Mesenchymal stem cell (in vitro differentiated cells and primary cell): ENCODE results near the gene BCO1.

Experiments used
- DNase-seq: peaks from one replicate; pipeline ENCODE4 v3.0.0-alpha.2; 2013
- H2AFZ ChIP-seq: one replicate; pipeline ENCODE4 v1.6.1; 2013; ENCODE audit warnings: low read depth, mild to moderate bottlenecking, control low read depth, inconsistent platforms, low read length, moderate library complexity
- H2AK5ac ChIP-seq: 2 replicates; pipeline ENCODE4 v1.6.1; 2013; ENCODE audit warnings: low read length, moderate library complexity, mild to moderate bottlenecking, inconsistent platforms; ENCODE audit not compliant: severe bottlenecking
- H2BK120ac ChIP-seq: one replicate; pipeline ENCODE4 v1.6.1; 2013; ENCODE audit warnings: low read depth, mild to moderate bottlenecking, inconsistent platforms, low read length, moderate library complexity
- H2BK12ac ChIP-seq, 2 experiments: one replicate each; pipeline ENCODE4 v1.6.1; 2013; ENCODE audit warnings: inconsistent platforms in 2 of 2, low read length in 2 of 2, mild to moderate bottlenecking in 2 of 2, moderate library complexity in 2 of 2, control low read depth in 1 of 2
- H2BK15ac ChIP-seq: one replicate; pipeline ENCODE4 v1.6.1; 2013; ENCODE audit warnings: mild to moderate bottlenecking, low read depth, inconsistent platforms; ENCODE audit not compliant: poor library complexity, severe bottlenecking
- H2BK5ac ChIP-seq: 2 replicates; pipeline ENCODE4 v1.6.1; 2013; ENCODE audit warnings: low read depth, mild to moderate bottlenecking, low read length, control low read depth, inconsistent platforms; ENCODE audit not compliant: poor library complexity, severe bottlenecking
- H3K14ac ChIP-seq, 2 experiments: one replicate each; pipeline ENCODE4 v1.6.1; 2013; ENCODE audit warnings: inconsistent platforms in 2 of 2, low read length in 2 of 2, control low read depth in 1 of 2, mild to moderate bottlenecking in 1 of 2, moderate library complexity in 1 of 2
- H3K18ac ChIP-seq, 2 experiments: one replicate each; pipeline ENCODE4 v1.6.1; 2013; ENCODE audit warnings: inconsistent platforms in 2 of 2, low read length in 2 of 2, control low read depth in 1 of 2, low read depth in 1 of 2, mild to moderate bottlenecking in 1 of 2
- H3K23ac ChIP-seq, 2 experiments: one replicate each; pipeline ENCODE4 v1.6.1; 2013; ENCODE audit warnings: inconsistent platforms in 2 of 2, low read length in 2 of 2, mild to moderate bottlenecking in 2 of 2, moderate library complexity in 2 of 2, control low read depth in 1 of 2
- H3K27ac ChIP-seq: 2 replicates; pipeline ENCODE4 v1.5.1; 2013; ENCODE audit warnings: mild to moderate bottlenecking, moderate library complexity, low read length, control low read depth, inconsistent platforms; ENCODE audit not compliant: poor library complexity, severe bottlenecking
- H3K27me3 ChIP-seq, 2 experiments: 2 replicates each; pipeline versions ENCODE4 v1.6.1 to v1.7.0; 2013; ENCODE audit warnings: low read length in 2 of 2, mild to moderate bottlenecking in 2 of 2, moderate library complexity in 2 of 2, control low read depth in 1 of 2, inconsistent platforms in 1 of 2; ENCODE audit not compliant: control insufficient read depth in 1 of 2, insufficient read depth in 1 of 2
- H3K36me3 ChIP-seq, 2 experiments: 2 replicates each; pipeline versions ENCODE4 v1.6.1 to v1.7.0; 2013; ENCODE audit warnings: low read length in 2 of 2, control low read depth in 1 of 2, inconsistent platforms in 1 of 2, low read depth in 1 of 2, mild to moderate bottlenecking in 1 of 2; ENCODE audit not compliant: insufficient read depth in 2 of 2, control insufficient read depth in 1 of 2
- H3K4ac ChIP-seq, 2 experiments: one replicate each; pipeline ENCODE4 v1.6.1; 2013; ENCODE audit warnings: inconsistent platforms in 2 of 2, low read length in 2 of 2, mild to moderate bottlenecking in 2 of 2, moderate library complexity in 2 of 2, control low read depth in 1 of 2, low read depth in 1 of 2
- H3K4me1 ChIP-seq: 2 replicates; pipeline ENCODE4 v1.6.1; 2013; ENCODE audit warnings: low read depth, low read length, control low read depth; ENCODE audit not compliant: control insufficient read depth, insufficient read depth
- H3K4me2 ChIP-seq: 2 replicates; pipeline ENCODE4 v1.6.1; 2013; ENCODE audit warnings: low read length, mild to moderate bottlenecking, inconsistent platforms; ENCODE audit not compliant: poor library complexity, severe bottlenecking
- H3K4me3 ChIP-seq, 2 experiments: 2 replicates each; pipeline versions ENCODE4 v1.5.1 to v1.7.0; 2013; ENCODE audit warnings: low read length in 2 of 2, mild to moderate bottlenecking in 2 of 2, control low read depth in 1 of 2, low read depth in 1 of 2; ENCODE audit not compliant: insufficient read depth in 1 of 2
- H3K79me1 ChIP-seq: replicated peaks from 2 replicates; pipeline ENCODE4 v1.6.1; 2013; ENCODE audit warnings: mild to moderate bottlenecking, control low read depth, low read length, inconsistent platforms; ENCODE audit not compliant: poor library complexity, severe bottlenecking
- H3K9ac ChIP-seq: 2 replicates; pipeline ENCODE4 v1.7.0; 2013; ENCODE audit warnings: mild to moderate bottlenecking, low read length, moderate library complexity
- H3K9me3 ChIP-seq: 2 replicates; pipeline ENCODE4 v1.7.0; 2013; ENCODE audit warnings: mild to moderate bottlenecking, low read length; ENCODE audit not compliant: control insufficient read depth
- H4K8ac ChIP-seq: one replicate; pipeline ENCODE4 v1.6.1; 2013; ENCODE audit warnings: inconsistent platforms, mild to moderate bottlenecking, low read length, moderate library complexity
- H4K91ac ChIP-seq: one replicate; pipeline ENCODE4 v1.6.1; 2013; ENCODE audit warnings: mild to moderate bottlenecking, low read length, inconsistent platforms
- WGBS: methylation state at CpG from one replicate; pipeline ENCODE4 v1.1.7; 2013; ENCODE audit warnings: mixed read lengths; 5-methylcytosine and 5-hydroxymethylcytosine counted together

The BCO1 gene

DNA sequence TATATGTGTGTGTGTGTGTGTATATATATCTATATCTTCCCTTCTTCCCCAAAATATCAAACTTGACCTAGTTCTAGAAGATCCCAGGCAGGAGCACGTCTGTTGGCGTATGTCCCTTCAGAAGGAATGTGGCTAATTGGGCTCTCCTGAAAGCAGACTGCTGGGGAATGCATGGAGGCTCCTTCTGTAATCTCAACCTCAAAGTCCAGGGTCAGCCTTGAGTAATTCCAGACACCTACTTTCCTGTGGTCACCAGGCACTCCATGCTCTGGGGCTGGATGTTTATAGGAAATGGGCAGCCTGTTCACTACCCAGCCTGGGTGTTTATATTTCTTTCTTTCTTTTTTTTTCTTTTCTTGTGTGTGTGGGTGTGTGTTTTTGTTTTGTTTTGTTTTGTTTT, 13.4 kb downstream of the BCO1 start:
- Histone ChIP-seq H3K27ac (no peak overlapping the region), H3K18ac (no peak overlapping the region), H2BK12ac (no peak overlapping the region), H3K14ac (no peak overlapping the region), H2BK120ac (no peak overlapping the region), H3K36me3 (peaks cover 0 to 13% of the 10 kb centered on the region in 2 experiments), H4K91ac (no peak overlapping the region), H3K9ac (no peak overlapping the region), H3K4me1 (peaks cover 2% of the 10 kb centered on the region), H3K27me3 (no peaks in the 10 kb centered on the region), H3K23ac (no peak overlapping the region), H4K8ac (no peak overlapping the region), H3K9me3 (no peaks in the 10 kb centered on the region), H2BK5ac (no peak overlapping the region), H3K79me1 (no peaks in the 10 kb centered on the region), H2AFZ (no peak overlapping the region), H2BK15ac (no peak overlapping the region), H3K4me3 (no peak overlapping the region), H3K4ac (no peak overlapping the region), H2AK5ac (no peak overlapping the region), H3K4me2 (peak overlapping the region; percentile 6)
- DNase-seq: peak; percentile 95
- 0% methylated on average over 1 of the region's 2 CpGs for WGBS

DNA sequence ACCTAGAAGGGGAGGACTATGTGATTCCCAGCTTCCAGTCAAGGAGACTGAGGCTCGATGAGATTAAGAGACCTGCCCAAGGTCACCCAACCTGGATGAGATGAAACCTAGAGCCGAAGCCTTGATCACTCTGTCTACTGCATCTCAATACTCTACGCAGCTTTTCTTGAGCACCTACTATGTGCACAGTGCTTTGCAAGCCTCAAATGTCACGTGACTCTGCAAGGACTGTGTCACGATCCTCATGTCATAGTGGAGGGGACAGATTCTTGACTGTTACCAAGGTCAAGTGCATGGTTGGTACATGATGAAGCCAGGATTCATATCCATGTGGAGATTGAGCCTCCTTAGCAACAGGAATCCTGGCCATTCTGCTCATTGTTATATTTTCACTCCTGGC, 14.7 kb downstream of the BCO1 start:
- Histone ChIP-seq H3K4ac (no peak overlapping the region), H2AK5ac (no peak overlapping the region), H3K79me1 (no peaks in the 10 kb centered on the region), H3K9ac (no peak overlapping the region), H3K4me2 (no peak overlapping the region), H2BK120ac (no peak overlapping the region), H4K91ac (no peak overlapping the region), H3K27ac (no peak overlapping the region), H3K14ac (no peak overlapping the region), H3K9me3 (no peaks in the 10 kb centered on the region), H3K4me3 (no peak overlapping the region), H3K18ac (no peak overlapping the region), H4K8ac (no peak overlapping the region), H3K23ac (no peak overlapping the region), H2BK5ac (no peak overlapping the region), H2BK12ac (no peak overlapping the region), H3K4me1 (peaks cover 2% of the 10 kb centered on the region), H2AFZ (no peak overlapping the region), H3K36me3 (peaks cover 0 to 13% of the 10 kb centered on the region in 2 experiments), H3K27me3 (no peaks in the 10 kb centered on the region), H2BK15ac (no peak overlapping the region)
- DNase-seq: no peak
- WGBS: 92% methylated on average over 5 of the region's 5 CpGs

DNA sequence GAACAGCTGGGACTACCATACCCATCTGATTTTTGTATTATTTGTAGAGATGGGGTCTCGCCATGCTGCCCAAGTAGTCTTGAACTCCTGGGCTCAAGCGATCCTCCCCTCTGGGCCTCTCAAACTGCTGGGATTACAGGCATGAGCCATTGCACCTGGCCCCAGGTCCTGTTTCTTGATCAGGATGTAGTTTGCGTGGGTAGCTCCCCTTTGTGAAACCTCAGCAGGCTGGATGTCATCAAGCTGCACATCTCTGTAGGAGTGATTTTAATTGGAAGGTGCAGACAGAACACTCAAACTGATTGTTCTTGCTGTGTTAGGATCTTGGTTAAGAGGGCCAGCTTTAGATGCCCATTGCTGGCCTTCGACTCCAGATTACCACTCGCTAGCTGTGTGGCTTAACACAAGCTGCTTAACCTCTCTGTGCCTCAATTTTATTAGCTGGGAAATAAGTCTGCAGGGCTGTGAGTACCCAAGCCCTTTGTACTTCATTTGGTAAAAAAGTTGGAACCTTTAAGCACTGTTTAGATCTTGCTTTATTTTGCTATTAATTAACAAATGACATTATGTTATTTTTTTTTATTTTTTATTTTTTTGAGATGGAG, 16.5 kb downstream of the BCO1 start:
- no peak overlapping the region for H3K23ac ChIP-seq
- 90% methylated on average over 5 of the region's 5 CpGs for WGBS
- H3K9ac ChIP-seq: no peak overlapping the region
- H3K14ac ChIP-seq: no peak overlapping the region
- no peaks in the 10 kb centered on the region for H3K27me3 ChIP-seq
- H4K91ac ChIP-seq: no peak overlapping the region
- H3K4me3 ChIP-seq: no peak overlapping the region
- H2BK15ac ChIP-seq: no peak overlapping the region
- H2AFZ ChIP-seq: no peak overlapping the region
- H3K36me3 ChIP-seq: peaks cover 0 to 5% of the 10 kb centered on the region in 2 experiments
- no peak overlapping the region for H3K4me2 ChIP-seq
- no peak overlapping the region for H3K4ac ChIP-seq
- no peak for DNase-seq
- H3K9me3 ChIP-seq: no peaks in the 10 kb centered on the region
- no peaks in the 10 kb centered on the region for H3K79me1 ChIP-seq
- no peak overlapping the region for H4K8ac ChIP-seq
- H3K4me1 ChIP-seq: peaks cover 2% of the 10 kb centered on the region
- no peak overlapping the region for H2AK5ac ChIP-seq
- H2BK120ac ChIP-seq: no peak overlapping the region
- H2BK12ac ChIP-seq: no peak overlapping the region
- H3K18ac ChIP-seq: no peak overlapping the region
- no peak overlapping the region for H2BK5ac ChIP-seq
- H3K27ac ChIP-seq: no peak overlapping the region

DNA sequence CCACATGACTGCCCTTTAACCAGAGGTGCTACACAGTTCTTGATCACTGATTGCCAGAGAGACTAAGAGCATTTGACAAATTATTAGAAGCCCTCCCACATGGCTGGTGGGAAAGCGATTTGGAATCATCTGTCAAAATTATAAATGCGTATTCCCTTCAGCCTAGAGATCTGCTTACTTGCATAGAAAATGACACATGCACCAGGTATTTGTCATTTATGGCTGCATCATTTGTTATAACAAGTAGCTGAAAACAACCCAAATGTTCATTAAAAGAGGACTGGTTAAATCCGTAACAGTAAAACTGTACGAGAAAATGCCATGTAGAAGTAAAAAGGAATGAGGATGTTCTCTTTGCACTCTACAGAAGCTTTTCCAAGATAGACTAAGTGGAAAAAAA, 21.4 kb downstream of the BCO1 start:
- no peak overlapping the region for H2BK120ac ChIP-seq
- no peaks in the 10 kb centered on the region for H3K4me1 ChIP-seq
- no peak overlapping the region for H2BK5ac ChIP-seq
- peaks cover 0 to 4% of the 10 kb centered on the region in 2 experiments for H3K36me3 ChIP-seq
- H2BK15ac ChIP-seq: no peak overlapping the region
- no peaks in the 10 kb centered on the region for H3K79me1 ChIP-seq
- H3K18ac ChIP-seq: no peak overlapping the region
- no peak overlapping the region for H4K8ac ChIP-seq
- no peak overlapping the region for H3K9ac ChIP-seq
- H3K4me2 ChIP-seq: no peak overlapping the region
- no peak overlapping the region for H3K23ac ChIP-seq
- no peak overlapping the region for H3K27ac ChIP-seq
- H2AFZ ChIP-seq: no peak overlapping the region
- H2AK5ac ChIP-seq: no peak overlapping the region
- peaks cover 0 to 3% of the 10 kb centered on the region in 2 experiments for H3K27me3 ChIP-seq
- no peak for DNase-seq
- H3K9me3 ChIP-seq: no peaks in the 10 kb centered on the region
- no peak overlapping the region for H3K4ac ChIP-seq
- H4K91ac ChIP-seq: no peak overlapping the region
- H3K14ac ChIP-seq: no peak overlapping the region
- 91% methylated on average over 4 of the region's 4 CpGs for WGBS
- no peak overlapping the region for H2BK12ac ChIP-seq
- H3K4me3 ChIP-seq: no peak overlapping the region
